HT-29 (cell line): ENCODE measurements around the gene RNF41. TPM values are rescaled to one million over a fixed set of nuclear protein-coding genes. Genes with fewer than 3 reads are reported as not detected.
A peak's percentile ranks its signal among the peaks of the same experiment; 100 is the strongest.
"Not testable (repeated sequence)": the region's sequence is repeated elsewhere in the genome, so short reads cannot be mapped to it uniquely, and the experiment has no call there.

Experiments used
- DNase-seq: peaks from one replicate; pipeline ENCODE4 v3.0.0-alpha.2; 2015; ENCODE audit warnings: low spot score
- total RNA-seq: library from RNA; depleted of rRNA; stranded (reverse); fragments of >200 nt; shearing (Covaris generic); gene quantifications from 2 replicates; pipeline ENCODE4 v1.2.3, GENCODE V29; 2014

The RNF41 gene
- total RNA-seq, 1 experiment from 2014 or later = 94.3 TPM

DNA sequence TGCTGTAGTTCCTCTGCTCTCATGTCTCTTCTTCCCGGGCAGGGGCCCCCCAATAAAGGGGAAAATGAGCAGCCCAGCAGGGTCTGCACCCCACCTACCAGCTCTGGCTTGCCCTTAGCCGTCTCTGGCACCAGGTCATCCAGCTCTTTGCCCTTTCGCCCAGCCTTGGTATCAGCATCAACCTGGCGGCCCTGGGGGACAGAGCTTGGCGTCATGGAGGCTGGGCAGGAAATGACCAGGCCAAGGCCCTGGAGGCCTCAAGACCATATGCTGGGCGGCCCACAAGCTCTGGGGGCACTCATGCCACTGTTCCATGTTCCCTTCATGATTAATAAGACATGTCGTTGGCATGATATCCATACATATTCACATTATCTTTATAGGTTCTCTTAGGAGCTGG is 48.9 kb downstream of the RNF41 start:
- no peak for DNase-seq

DNA sequence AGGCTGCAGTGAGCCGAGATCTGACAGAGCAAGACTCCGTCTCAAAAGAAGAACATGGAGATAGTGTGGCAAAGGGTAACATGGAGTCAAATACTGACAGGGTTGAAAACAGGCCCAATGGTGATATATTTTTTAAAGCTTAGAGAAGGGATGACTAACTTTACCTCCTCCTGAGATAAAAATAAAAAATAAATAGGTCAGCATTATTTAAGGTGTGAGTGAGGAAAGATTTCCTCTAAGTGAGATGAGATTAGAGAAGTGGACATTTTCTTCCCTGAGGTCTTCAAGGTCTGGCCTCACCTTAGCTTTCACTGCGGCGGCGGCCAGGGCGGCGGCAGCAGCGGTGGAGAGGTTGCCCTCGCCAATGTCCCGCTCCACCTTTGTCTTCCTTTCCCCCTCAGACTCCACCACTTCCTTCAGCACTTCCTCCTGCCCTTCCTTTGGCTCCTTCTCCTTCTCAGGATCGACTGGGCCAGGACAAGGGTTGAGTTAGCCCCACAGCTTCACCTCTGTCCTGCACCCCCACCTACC is 52.4 kb downstream of the RNF41 start:
- DNase-seq = no peak

DNA sequence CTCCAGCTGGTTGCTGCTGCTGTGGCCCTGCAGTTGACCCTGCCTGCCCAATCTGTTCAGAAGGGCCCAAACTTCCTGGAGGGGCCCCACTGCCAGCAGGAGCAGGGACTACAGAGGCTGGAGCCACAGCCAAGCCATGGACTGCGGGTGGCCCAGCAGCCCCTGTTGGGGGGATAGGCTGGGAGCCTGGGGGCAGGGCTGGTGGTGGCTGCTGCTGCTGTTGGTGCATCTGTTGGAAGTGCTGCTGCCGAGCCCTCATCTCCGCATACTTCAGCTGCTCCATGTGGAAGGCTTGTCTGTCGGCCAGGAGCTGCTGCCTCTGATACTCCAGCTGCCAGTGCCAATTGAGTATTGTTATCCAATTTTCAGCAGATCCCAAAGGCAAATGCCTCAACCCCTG is 56.4 kb downstream of the RNF41 start:
- DNase-seq = no peak

DNA sequence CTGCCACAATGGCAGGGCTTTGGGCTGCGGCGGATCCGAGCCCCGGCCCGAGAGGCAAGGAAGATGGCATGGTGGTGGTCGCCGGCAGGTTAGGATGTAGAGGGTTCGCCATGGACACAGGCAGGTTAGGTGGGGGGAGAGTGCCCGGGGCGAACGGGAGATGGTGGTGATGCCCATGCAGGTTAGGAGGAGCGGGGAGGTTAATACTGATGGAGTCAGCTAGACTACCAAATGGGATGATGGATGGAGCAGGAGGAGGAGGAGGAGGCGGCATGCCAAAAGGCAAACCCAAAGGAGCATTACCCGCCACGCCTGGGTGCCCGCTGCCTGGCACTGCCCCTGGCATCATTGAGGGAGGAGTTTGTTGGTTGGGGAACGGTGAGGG is 57.4 kb downstream of the RNF41 start:
- DNase-seq = no peak

DNA sequence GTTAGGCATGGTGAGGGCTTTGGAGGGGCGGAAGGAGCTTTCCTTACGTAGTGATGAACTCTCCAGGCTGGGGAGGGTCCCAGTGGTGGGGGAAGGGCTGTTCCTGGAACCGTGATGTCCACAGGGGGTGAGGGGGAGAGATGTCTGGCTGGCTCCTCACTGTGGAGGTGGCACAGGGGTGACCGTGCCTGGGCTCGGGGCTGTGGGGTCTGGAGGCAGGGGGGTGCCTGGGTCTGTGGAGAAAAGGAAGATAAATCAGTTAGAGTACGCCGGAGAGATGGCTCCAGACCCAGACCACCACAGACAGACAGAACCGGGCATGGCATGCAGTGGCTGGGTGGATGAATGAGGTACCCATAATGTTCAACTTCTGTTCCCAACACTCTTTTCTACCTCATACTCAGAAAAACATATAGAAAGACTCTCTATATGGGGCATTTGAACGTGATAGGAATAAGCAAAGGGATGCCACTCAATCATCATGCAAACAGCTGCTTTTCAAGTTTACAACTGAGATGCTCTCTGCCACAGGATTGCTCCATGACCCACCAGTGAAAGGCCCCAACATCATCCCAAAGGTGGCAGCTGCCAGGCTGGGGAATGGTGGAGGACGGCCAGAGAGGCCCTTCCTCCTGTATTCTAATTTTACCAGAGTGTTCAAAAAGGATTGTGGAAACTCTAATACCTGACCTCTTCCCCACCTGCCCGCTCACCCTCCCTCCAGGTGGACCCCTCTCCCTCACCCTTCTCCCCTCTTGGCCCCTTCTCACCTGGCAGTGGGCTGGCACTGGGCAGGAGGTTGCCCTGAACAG is 58.0 kb downstream of the RNF41 start:
- DNase-seq = peak; percentile 28

DNA sequence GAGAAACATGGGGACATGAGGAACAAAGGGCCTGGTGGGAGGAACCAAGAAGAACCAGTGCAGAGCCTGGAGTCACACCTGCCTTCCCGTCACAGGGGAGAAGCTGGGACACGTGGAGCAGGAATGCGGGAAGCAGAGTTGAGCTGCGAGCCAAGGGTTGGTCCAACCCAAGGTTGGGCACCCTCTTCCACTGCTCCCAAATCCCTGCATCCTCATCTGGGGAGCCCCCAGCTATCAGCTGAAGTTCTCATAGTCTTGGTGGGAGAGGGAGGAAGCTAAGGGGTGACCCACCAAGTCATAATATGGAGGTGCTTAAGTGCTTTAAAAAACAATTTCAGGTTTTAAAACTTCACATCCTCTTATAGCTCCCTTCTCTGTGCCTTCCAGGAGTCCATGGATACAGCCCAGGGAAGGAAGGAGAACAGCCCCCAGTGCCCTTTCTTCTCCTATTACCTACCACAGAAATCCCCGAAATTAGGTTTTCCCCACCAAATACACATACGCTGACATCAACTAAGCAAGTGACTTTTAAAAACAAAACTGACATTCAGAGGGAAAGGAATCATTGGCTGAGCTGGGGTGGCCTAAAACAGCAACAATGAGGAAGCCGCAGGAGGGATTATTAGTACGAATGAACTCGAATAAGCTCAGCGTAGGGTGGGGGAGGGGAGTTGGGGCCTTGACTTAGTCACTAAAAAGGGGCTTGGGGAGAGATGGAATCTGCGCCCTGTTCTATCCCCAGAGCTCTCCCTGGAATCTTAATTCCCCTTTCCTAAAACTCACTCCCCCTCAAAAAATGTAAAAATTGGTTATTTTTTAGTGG is 59.0 kb downstream of the RNF41 start:
- DNase-seq = no peak

DNA sequence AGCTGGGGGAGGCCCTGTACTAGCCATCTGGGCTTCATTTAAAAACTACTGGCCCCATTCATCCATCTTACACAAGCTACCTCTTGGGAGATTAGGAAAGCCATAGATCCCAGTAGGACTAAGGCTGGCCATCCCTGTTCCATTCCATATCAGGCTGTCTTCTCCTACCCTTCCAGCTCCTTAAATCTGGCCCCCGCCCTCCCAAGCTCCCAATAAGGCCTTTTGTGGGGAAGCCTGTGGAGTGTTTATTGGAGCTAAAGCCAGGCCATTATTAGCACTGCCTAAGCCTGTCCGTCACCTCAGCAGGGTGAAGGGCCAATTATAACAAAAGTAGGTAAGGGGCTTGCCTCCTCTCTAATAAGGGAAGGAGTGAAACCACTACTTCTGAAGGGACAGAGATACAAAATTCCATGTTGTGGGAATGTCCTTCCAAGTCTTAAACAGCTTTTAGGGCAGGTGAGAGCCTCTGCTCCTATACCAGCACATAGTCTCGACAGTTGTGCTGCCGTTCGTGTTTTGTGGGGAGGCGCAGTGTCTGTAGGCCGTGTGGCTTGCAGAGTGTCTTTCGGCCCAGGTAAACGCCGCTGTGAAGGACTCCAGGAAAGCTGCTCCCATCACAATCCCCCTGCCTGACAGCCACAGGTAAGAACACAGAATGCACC is 59.9 kb downstream of the RNF41 start:
- DNase-seq = no peak

DNA sequence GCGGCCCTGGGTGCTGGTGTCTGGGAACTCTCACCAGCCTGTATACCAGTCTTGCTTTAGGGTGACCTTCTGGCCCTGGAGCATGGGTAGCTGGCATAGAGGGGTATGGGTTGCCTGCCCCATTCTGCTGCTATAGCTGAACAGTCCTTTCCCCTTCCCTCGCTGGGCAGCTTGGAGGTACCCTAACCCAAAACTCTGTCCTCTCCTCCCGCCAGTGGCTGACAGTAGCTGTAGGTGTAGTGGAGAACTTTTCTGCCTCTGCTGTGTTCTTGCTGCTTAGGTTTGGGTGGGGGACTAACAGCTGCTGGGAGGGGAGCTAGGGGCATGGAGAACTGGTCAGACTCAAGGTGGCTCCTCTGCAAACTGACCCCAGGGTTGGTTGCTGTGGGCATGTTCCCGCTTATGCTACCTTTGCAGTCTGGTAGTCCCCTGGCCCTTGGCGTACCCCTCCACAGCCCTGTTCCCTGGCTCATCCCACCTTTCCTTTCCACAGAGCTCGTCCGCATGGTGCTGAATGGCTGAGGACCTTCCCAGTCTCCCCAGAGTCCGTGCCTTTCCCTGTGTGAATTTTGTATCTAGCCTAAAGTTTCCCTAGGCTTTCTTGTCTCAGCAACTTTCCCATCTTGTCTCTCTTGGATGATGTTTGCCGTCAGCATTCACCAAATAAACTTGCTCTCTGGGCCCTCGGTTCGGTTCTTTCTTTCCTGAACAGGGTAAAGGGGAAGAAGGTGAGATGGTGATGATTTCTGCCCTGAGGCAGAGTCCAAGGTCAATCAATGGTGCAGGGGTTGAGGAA is 60.6 kb downstream of the RNF41 start:
- no peak for DNase-seq

DNA sequence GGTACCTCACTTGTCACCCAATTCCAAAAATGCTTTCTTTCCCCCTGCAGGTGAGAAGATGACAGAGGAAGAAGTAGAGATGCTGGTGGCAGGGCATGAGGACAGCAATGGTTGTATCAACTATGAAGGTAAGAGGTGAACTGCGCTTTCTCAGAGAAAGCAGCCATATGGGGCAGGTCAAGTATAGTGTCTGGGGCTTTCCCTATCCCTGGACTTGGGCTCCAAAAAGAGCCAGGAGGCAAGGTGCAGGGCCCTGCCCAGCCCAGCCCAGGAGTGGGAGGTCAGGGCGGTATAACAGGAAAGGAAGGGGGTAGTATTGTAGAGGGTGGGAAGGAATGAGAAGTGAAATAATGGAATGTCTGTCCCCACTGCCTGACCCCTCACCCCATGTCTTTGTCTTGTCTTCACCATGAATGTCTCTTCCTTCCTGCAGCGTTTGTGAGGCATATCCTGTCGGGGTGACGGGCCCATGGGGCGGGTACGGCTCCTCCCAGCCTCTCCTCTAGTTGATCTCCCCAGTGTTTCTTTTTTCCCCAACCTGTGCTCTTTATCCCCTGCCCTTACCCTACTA is 61.4 kb downstream of the RNF41 start:
- DNase-seq = peak; percentile 38

DNA sequence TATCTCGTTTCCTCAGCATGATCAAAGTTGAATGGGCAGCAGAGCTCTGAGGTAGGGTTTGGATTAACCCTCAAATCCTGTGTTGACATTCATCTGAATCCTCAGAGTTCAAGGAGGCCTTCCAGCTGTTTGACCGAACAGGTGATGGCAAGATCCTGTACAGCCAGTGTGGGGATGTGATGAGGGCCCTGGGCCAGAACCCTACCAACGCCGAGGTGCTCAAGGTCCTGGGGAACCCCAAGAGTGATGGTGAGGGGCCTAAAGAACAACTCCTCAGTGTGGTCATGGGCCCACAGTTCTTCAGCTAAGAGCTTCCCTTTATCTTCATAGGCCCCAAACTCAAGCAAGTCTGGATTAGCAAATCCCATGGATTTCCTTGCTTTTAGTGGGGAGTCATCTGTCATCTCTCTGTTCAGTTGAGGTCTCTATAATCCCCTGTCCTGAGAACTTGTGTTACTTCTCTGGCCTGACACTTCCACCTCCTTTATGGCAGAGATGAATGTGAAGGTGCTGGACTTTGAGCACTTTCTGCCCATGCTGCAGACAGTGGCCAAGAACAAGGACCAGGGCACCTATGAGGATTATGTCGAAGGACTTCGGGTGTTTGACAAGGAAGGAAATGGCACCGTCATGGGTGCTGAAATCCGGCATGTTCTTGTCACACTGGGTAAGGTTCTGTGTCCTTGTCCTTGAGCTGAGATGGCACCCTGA is 62.1 kb downstream of the RNF41 start:
- DNase-seq = peak; percentile 25

DNA sequence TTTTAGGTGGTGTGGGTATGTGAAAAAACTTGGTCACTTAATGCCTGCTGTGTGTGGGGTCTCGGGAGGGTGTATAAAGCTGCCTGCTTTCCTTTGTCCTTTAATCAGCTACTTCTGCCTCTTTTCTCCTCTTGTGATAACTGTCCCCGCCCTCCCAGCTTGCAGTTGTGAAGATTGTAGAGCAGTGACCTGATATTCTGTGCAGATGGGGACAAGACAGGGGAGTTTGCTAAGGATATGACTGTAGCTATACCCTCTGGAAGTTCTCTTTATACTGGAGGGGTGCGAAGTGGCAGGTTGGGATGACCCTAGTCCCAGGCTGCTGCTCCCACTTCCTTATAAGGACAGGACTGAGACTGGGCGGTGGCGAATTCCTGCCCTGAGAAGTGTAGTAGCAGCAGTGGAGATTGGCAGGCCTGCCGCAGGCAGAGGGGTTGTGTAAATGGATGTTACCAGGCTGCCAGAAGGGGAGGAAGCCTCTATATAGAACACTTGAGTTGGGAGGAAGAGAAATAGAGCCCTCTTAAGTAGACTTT is 62.7 kb downstream of the RNF41 start:
- peak; percentile 87 for DNase-seq

DNA sequence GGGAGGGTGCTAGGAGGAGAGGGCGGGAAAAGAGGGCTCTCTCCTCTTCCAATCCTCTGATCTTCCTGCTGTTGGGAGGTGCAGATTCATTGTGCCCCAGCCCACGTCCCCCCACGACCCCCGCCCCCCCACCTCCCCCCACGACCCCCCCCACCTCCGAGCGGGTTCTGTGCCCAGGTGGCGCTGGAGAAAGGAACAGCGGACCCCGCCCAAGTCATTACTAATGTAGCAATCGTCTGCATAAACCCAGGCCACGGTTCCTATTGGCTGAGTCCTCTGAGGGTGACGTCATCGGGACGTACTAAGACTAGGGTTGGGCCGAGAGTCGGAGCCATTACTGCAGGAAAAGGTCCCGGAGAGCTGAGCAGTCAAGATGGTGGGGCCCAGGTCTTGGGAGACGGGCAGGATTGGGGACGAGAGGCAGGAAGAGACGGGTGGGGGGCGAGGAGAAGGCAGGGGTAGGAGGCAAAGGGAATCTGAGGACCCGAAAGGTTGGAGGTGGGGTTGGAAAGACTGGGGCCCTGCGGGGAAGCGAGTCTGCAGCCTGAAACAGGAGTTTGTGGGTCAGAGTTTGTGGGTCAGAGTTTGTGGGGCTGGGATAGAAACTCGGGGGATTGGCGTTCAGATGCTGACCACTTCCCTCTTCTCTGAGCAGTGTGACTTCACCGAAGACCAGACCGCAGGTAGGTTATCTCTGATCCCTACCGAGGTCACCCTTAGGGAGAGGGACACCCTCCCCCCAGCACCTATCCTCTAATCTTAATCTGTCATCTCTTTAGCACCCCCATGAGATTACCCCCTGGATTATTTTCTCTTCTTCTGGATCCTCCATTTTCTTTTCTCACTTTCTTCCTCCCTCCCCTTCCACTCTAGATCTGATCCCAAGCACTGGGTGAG is 63.4 kb downstream of the RNF41 start, which contains the start of gene MYL6:
MYL6 (plus strand) TSS at position 331 of the 897 bp plus-strand sequence; CDS start at position 374, 43 bp downstream.
- peak; percentile 98 for DNase-seq

DNA sequence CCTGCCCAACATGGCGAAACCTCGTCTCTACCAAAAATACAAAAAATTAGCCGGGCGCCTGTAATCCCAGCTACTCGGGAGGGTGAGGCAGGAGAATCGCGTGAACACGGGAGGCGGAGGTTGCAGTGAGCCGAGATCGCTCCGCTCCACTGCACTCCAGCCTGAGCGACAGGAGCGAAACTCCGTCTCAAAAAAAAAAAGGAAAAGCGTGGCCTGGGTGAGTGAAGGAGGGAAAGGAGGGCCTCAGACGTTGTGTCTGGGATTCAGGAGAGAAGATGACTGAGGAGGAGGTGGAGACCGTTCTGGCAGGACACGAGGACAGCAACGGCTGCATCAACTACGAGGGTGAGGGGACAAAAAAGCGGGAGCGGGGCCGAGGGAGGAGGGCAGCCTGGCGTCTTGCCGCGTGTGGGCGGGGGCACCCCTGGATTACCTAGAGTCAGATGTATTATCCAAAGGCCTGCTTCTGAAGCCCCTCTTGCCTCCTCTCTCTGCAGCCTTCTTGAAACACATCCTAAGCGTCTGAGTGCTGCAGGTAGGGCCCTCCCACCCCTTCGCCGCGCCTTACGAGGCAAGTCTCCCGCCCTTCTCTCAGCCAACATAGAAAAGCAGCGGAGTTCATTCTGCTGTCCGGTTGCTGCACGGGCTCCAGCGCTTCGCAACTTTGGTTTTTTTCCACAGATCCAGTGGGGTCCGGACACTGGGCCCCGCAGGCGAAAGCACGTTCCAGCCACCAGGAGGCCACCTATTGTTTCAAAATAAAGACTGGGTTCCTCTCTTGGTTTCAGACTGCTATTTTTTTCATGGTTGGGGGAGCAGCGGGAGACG is 64.3 kb downstream of the RNF41 start:
- DNase-seq = peak; percentile 85

DNA sequence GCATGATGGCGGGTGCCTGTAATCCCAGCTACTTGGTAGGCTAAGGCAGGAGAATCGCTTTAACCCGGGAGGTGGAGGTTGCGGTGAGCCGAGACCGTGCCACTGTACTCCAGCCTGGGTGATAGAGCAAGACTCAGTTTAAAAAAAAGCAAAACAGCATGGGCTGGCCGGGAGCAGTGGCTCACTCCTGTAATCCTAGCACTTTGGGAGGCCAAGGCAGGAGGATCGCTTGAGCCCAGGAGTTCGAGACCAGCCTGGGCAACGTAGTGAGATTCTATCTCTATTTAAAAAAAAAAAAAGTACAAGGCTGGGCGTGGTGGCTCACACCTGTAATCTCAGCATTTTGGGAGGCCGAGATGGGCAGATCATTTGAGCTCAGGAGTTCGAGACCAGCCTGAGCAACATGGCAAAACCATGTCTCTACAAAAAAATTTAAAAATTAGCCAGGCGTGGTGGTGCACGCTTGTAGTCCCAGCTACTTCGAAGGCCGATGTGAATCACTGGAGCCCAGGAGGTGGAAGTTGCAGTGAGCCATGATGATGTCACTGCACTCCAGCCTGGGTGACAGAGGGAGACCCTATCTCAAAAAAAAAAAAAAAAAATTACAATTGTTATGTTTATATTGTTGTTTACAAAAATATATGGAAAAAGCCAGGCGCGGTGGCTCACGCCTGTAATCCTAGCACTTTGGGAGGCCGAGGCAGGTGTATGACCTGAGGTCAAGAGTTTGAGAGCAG is 65.1 kb downstream of the RNF41 start:
- not testable (repeated sequence) for DNase-seq

DNA sequence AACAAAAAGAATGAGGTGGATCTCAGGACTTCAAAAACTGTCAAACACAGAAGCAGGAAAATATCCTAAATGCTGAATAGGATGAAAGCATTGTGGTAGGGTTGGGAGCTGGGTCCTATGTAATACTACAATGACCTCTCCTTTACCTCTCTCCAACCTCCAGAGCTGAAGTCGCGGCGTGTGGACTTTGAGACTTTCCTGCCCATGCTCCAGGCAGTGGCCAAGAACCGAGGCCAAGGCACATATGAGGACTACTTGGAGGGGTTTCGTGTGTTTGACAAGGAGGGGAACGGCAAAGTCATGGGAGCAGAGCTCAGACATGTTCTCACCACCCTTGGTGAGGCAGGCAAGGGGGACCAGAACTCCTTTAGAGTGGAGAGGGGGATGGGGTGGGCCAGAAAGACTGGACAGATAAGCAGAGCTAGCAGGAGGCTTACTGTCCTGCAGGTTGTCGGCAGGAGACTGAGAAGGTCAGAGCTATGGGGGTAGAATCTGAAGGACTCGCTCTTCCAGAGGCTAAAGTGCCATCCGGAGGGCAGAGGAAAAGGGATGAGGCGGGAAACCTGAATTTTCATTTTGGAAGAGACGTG is 66.4 kb downstream of the RNF41 start:
- no peak for DNase-seq

DNA sequence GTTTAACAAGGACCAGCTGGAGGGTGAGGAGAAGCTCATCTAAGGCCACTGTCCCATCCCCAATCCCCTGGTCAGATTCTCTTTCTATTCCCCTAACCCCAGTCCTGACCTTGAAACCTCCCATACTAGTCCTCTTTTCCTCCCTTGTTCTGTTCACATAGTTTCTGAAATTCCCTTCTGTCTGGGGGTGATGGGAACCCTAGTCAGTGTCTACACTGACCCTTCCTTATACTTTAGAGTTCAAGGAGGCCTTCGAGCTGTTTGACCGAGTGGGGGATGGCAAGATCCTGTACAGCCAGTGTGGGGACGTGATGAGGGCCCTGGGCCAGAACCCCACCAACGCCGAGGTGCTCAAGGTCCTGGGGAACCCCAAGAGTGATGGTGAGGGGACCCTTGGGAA is 66.9 kb downstream of the RNF41 start:
- no peak for DNase-seq
